NCI-H2196 (cell line): ENCODE data around the gene KCNJ1.

Source experiments
- DNase-seq: peaks from one replicate; lab custom pipeline; 2025; ENCODE audit not compliant: unreplicated experiment; lab: John Stamatoyannopoulos, UW

Gene KCNJ1

GRCh38 chr11:128884054-128884453 is 17.0 kb upstream of the KCNJ1 start:
- no peak for DNase-seq

- no peak for DNase-seq
Measured at GRCh38 chr11:128882451-128882850, 15.4 kb upstream of the KCNJ1 start.

GRCh38 chr11:128881221-128881620 is 14.1 kb upstream of the KCNJ1 start:
- DNase-seq, result no peak

- DNase-seq, result no peak
Measured at GRCh38 chr11:128879817-128880216, 12.7 kb upstream of the KCNJ1 start.

GRCh38 chr11:128878455-128878854 is 11.4 kb upstream of the KCNJ1 start:
- no peak for DNase-seq

GRCh38 chr11:128877726-128878125 is 10.6 kb upstream of the KCNJ1 start:
- no peak for DNase-seq

- DNase-seq, result no peak
Measured at GRCh38 chr11:128876133-128876650, 9.1 kb upstream of the KCNJ1 start.

GRCh38 chr11:128874427-128874826 is 7.3 kb upstream of the KCNJ1 start:
- DNase-seq, result no peak

GRCh38 chr11:128872594-128872993 is 5.5 kb upstream of the KCNJ1 start:
- DNase-seq, result no peak

- no peak for DNase-seq
Measured at GRCh38 chr11:128872094-128872493, 5.0 kb upstream of the KCNJ1 start.

GRCh38 chr11:128871168-128871610 is 4.1 kb upstream of the KCNJ1 start:
- no peak for DNase-seq

GRCh38 chr11:128868841-128869671 is 2.0 kb upstream of the KCNJ1 start:
- DNase-seq, result no peak

- DNase-seq, result no peak
Measured at GRCh38 chr11:128865490-128865889, 1.6 kb downstream of the KCNJ1 start.

- DNase-seq, result no peak
Measured at GRCh38 chr11:128862908-128863660, 4.0 kb downstream of the KCNJ1 start.

- no peak for DNase-seq
Measured at GRCh38 chr11:128862406-128862805, 4.7 kb downstream of the KCNJ1 start.

- DNase-seq, result no peak
Measured at GRCh38 chr11:128860571-128861361, 6.3 kb downstream of the KCNJ1 start.

- no peak for DNase-seq
Measured at GRCh38 chr11:128859563-128860441, 7.3 kb downstream of the KCNJ1 start.

GRCh38 chr11:128857341-128857740 is 9.8 kb downstream of the KCNJ1 start:
- no peak for DNase-seq

GRCh38 chr11:128856241-128856640 is 10.9 kb downstream of the KCNJ1 start:
- no peak for DNase-seq

GRCh38 chr11:128854841-128855240 is 12.3 kb downstream of the KCNJ1 start:
- no peak for DNase-seq
